Measurements from ENCODE around the gene PHIP.

DNA sequence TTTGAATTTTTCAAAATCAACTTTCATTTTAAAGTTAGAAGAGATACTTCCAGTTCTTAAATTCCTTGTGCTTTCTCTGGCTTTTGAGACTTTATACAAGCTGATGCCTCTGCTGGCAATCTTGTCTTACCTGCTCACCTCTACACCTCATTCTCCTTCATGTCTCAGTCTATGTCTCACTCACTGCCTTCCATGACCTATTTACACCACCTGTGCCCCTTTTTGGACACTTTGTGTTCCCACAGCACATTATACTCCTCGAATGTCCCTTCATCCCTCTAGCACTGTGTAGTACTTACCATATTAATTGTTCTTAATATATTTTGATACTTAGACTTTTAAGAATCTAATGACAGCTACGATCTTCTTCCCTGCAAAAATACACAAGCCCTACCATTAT is 15.3 kb downstream of the PHIP start:
- TF ChIP-seq U2AF1 (optimal IDR thresholded peaks at IDR 0.05; ENCODE audit: low read depth, low read length) (no peak), MXI1 (IDR thresholded peaks at IDR 0.05; ENCODE audit: low read depth, low read length) (no peak), LARP7 (IDR thresholded peaks at IDR 0.05) (no peak), ZNF224 (CRISPR knock-in tag; IDR thresholded peaks at IDR 0.05) (no peak), ZNF175 (CRISPR knock-in tag; IDR thresholded peaks at IDR 0.05; ENCODE audit: low read depth) (no peak)
- TF ChIP-seq, protein P1, sequence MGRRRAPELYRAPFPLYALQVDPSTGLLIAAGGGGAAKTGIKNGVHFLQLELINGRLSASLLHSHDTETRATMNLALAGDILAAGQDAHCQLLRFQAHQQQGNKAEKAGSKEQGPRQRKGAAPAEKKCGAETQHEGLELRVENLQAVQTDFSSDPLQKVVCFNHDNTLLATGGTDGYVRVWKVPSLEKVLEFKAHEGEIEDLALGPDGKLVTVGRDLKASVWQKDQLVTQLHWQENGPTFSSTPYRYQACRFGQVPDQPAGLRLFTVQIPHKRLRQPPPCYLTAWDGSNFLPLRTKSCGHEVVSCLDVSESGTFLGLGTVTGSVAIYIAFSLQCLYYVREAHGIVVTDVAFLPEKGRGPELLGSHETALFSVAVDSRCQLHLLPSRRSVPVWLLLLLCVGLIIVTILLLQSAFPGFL (CRISPR knock-in tag; IDR thresholded peaks at IDR 0.05) = no peak
- TF ChIP-seq, protein P2, sequence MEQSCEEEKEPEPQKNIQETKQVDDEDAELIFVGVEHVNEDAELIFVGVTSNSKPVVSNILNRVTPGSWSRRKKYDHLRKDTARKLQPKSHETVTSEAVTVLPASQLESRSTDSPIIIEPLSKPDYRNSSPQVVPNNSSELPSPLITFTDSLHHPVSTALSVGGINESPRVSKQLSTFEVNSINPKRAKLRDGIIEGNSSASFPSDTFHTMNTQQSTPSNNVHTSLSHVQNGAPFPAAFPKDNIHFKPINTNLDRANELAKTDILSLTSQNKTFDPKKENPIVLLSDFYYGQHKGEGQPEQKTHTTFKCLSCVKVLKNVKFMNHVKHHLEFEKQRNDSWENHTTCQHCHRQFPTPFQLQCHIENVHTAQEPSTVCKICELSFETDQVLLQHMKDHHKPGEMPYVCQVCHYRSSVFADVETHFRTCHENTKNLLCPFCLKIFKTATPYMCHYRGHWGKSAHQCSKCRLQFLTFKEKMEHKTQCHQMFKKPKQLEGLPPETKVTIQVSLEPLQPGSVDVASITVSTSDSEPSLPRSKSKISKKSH (CRISPR knock-in tag; IDR thresholded peaks at IDR 0.05) = no peak
- TF ChIP-seq, protein P3, sequence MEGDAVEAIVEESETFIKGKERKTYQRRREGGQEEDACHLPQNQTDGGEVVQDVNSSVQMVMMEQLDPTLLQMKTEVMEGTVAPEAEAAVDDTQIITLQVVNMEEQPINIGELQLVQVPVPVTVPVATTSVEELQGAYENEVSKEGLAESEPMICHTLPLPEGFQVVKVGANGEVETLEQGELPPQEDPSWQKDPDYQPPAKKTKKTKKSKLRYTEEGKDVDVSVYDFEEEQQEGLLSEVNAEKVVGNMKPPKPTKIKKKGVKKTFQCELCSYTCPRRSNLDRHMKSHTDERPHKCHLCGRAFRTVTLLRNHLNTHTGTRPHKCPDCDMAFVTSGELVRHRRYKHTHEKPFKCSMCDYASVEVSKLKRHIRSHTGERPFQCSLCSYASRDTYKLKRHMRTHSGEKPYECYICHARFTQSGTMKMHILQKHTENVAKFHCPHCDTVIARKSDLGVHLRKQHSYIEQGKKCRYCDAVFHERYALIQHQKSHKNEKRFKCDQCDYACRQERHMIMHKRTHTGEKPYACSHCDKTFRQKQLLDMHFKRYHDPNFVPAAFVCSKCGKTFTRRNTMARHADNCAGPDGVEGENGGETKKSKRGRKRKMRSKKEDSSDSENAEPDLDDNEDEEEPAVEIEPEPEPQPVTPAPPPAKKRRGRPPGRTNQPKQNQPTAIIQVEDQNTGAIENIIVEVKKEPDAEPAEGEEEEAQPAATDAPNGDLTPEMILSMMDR (IDR thresholded peaks at IDR 0.05 in 2 of 3, conservative IDR thresholded peaks at IDR 0.05 in 1 of 3; ENCODE audit: insufficient read depth in 2 of 3, low read depth in 1 of 3, low read length in 3 of 3) = no peak
- TF ChIP-seq, protein P4, sequence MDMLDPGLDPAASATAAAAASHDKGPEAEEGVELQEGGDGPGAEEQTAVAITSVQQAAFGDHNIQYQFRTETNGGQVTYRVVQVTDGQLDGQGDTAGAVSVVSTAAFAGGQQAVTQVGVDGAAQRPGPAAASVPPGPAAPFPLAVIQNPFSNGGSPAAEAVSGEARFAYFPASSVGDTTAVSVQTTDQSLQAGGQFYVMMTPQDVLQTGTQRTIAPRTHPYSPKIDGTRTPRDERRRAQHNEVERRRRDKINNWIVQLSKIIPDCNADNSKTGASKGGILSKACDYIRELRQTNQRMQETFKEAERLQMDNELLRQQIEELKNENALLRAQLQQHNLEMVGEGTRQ (CRISPR knock-in tag; IDR thresholded peaks at IDR 0.05) = no peak
- TF ChIP-seq, protein P5, sequence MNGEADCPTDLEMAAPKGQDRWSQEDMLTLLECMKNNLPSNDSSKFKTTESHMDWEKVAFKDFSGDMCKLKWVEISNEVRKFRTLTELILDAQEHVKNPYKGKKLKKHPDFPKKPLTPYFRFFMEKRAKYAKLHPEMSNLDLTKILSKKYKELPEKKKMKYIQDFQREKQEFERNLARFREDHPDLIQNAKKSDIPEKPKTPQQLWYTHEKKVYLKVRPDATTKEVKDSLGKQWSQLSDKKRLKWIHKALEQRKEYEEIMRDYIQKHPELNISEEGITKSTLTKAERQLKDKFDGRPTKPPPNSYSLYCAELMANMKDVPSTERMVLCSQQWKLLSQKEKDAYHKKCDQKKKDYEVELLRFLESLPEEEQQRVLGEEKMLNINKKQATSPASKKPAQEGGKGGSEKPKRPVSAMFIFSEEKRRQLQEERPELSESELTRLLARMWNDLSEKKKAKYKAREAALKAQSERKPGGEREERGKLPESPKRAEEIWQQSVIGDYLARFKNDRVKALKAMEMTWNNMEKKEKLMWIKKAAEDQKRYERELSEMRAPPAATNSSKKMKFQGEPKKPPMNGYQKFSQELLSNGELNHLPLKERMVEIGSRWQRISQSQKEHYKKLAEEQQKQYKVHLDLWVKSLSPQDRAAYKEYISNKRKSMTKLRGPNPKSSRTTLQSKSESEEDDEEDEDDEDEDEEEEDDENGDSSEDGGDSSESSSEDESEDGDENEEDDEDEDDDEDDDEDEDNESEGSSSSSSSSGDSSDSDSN (IDR thresholded peaks at IDR 0.05; ENCODE audit: borderline replicate concordance in 1 of 2, low read depth in 2 of 2, low read length in 2 of 2) = no peak

Measured in K562 (cell line).